Endothelial cell of umbilical vein (primary cell): Measurements from ENCODE around the gene ZNF471. TPM values are rescaled to one million over a fixed set of nuclear protein-coding genes. Genes with fewer than 3 reads are reported as not detected.

Source experiments
- BruUV-seq: library from RNA; stranded (reverse); fragments of 400-500 nt; replicated peaks from 2 replicates; lab custom pipeline; 2021; lab: Mats Ljungman, UMichigan
- CTCF ChIA-PET: fragments of 300-600, 350-600 bp; sonication (Branson Sonifier 250); formaldehyde crosslinking; loops from one replicate; lab custom pipeline; 2021; ENCODE audit warnings: antibody characterized with exemption, inconsistent platforms; lab: Charles Lee
- POLR2A ChIA-PET: fragments of 300-600, 350-600 bp; sonication (Branson Sonifier 250); formaldehyde crosslinking; loops from one replicate; lab custom pipeline; 2021; ENCODE audit warnings: antibody characterized with exemption, inconsistent platforms; lab: Charles Lee
- DNase-seq: peaks from one replicate; pipeline ENCODE4 v3.0.0-alpha.2; 2011; ENCODE audit warnings: low read depth, low spot score
- FAIRE-seq: peaks from 2 replicates; lab custom pipeline; 2011; peaks lifted over from hg19 to GRCh38; lab: Jason Lieb, UNC
- H2AFZ ChIP-seq: 2 replicates; pipeline ENCODE4 v1.6.0; 2012; ENCODE audit warnings: low read depth, low read length, control low read depth, inconsistent platforms
- H3K27ac ChIP-seq: 2 replicates; pipeline ENCODE4 v1.5.1; 2011; ENCODE audit warnings: low read depth, mild to moderate bottlenecking, control low read depth, low read length, moderate library complexity; ENCODE audit not compliant: insufficient read depth
- H3K27me3 ChIP-seq, 2 experiments: 2 replicates each; pipeline versions ENCODE4 v1.6.0 to v1.6.1; 2011; ENCODE audit warnings: low read length in 2 of 2, mixed read lengths in 1 of 2; ENCODE audit not compliant: control insufficient read depth in 2 of 2, insufficient read depth in 2 of 2
- H3K36me3 ChIP-seq, 2 experiments: 2 replicates in 1 of 2; 3 replicates in 1 of 2; pipeline ENCODE4 v1.5.1; 2011; ENCODE audit warnings: low read length in 2 of 2, mild to moderate bottlenecking in 1 of 2, moderate library complexity in 1 of 2; ENCODE audit not compliant: control insufficient read depth in 2 of 2, insufficient read depth in 2 of 2; ENCODE audit errors: extremely low read depth in 1 of 2
- H3K4me1 ChIP-seq: 3 replicates; pipeline ENCODE4 v1.5.1; 2011; ENCODE audit warnings: mild to moderate bottlenecking, low read length; ENCODE audit not compliant: control insufficient read depth, insufficient read depth; ENCODE audit errors: extremely low read depth
- H3K4me2 ChIP-seq: 2 replicates; pipeline ENCODE4 v1.6.1; 2011; ENCODE audit warnings: low read length, control low read depth, mixed read lengths; ENCODE audit not compliant: insufficient read depth
- H3K4me3 ChIP-seq, 3 experiments: fragments of 200-600 bp in 1 of 3; sonication (generic), shearing (Covaris generic) in 1 of 3; replicated peaks in 1 of 3; 2 replicates each; pipeline ENCODE4 v1.5.1; 2011 to 2016; ENCODE audit warnings: control low read depth in 3 of 3, low read length in 3 of 3, mild to moderate bottlenecking in 2 of 3, inconsistent platforms in 1 of 3, low read depth in 1 of 3, moderate library complexity in 1 of 3; ENCODE audit not compliant: insufficient read depth in 1 of 3
- H3K79me2 ChIP-seq: 2 replicates; pipeline ENCODE4 v1.6.0; 2012; ENCODE audit warnings: low read length, inconsistent platforms; ENCODE audit not compliant: control insufficient read depth, insufficient read depth
- H3K9ac ChIP-seq: replicated peaks from 2 replicates; pipeline ENCODE3; 2011; ENCODE audit warnings: low read length, control low read depth; ENCODE audit not compliant: insufficient read depth; ENCODE audit errors: extremely low read depth
- H3K9me1 ChIP-seq: replicated peaks from 3 replicates; pipeline ENCODE4 v1.6.0; 2011; ENCODE audit warnings: mild to moderate bottlenecking, low read length; ENCODE audit not compliant: control insufficient read depth, insufficient read depth; ENCODE audit errors: extremely low read depth
- H3K9me3 ChIP-seq: replicated peaks from 2 replicates; pipeline ENCODE4 v1.5.1; 2012; ENCODE audit warnings: low read length, inconsistent platforms; ENCODE audit not compliant: control insufficient read depth, insufficient read depth
- H4K20me1 ChIP-seq: replicated peaks from 2 replicates; pipeline ENCODE3; 2011; ENCODE audit warnings: mild to moderate bottlenecking, low read length; ENCODE audit not compliant: control insufficient read depth, insufficient read depth; ENCODE audit errors: extremely low read depth
- EZH2 ChIP-seq: IDR thresholded peaks from 2 replicates; pipeline ENCODE4 v1.6.1; 2012; ENCODE audit warnings: borderline replicate concordance, low read depth, mild to moderate bottlenecking, moderate library complexity, low read length, inconsistent platforms; ENCODE audit not compliant: severe bottlenecking
- FOS ChIP-seq: IDR thresholded peaks from 2 replicates; pipeline ENCODE4 v1.6.1; 2011; ENCODE audit warnings: mild to moderate bottlenecking, low read length, moderate library complexity, borderline replicate concordance; ENCODE audit not compliant: insufficient read depth
- GATA2 ChIP-seq: IDR thresholded peaks from 2 replicates; pipeline ENCODE4 v1.7.0; 2011; ENCODE audit warnings: low read depth, mild to moderate bottlenecking, moderate library complexity, mixed read lengths, low read length; ENCODE audit not compliant: insufficient read length, insufficient read depth
- JUN ChIP-seq: IDR thresholded peaks from 2 replicates; pipeline ENCODE4 v1.6.1; 2011; ENCODE audit warnings: borderline replicate concordance, low read depth; ENCODE audit not compliant: insufficient read length, insufficient read depth
- MYC ChIP-seq: IDR thresholded peaks from one replicate; pipeline ENCODE4 v1.6.1; 2011; ENCODE audit warnings: mild to moderate bottlenecking, low read depth, low read length
- POLR2A ChIP-seq: IDR thresholded peaks from 2 replicates; pipeline ENCODE4 v1.6.1; 2012; ENCODE audit warnings: low read depth, mild to moderate bottlenecking, control low read depth, low read length
- POLR2AphosphoS5 ChIP-seq: IDR thresholded peaks from 2 replicates; pipeline ENCODE4 v1.6.1; 2012; ENCODE audit warnings: low read depth, mild to moderate bottlenecking, control low read depth, low read length, moderate library complexity; ENCODE audit not compliant: insufficient read depth
- dilution Hi-C: fragments of 300-500 bp; cut with MboI; formaldehyde crosslinking; loops from one replicate; pipeline ENCODE4 v1.15.0; 2019; ENCODE audit warnings: low sequenced_read_pairs; ENCODE audit not compliant: extremely low pct_ligation_motif_present
- intact Hi-C: fragments of 100-400 bp; cut with micrococcal nuclease; formaldehyde crosslinking; loops from one replicate; pipeline ENCODE4 v1.10.0; 2022
- polyA plus RNA-seq, 4 experiments: library from polyadenylated mRNA; depleted of rRNA in 3 of 4; stranded (reverse) in 3 of 4; unstranded in 1 of 4; fragments of >200 nt; gene quantifications; 2 replicates each; pipeline versions ENCODE4 v1.2.1 to v1.2.3, GENCODE V29; 2011 to 2012; ENCODE audit warnings: missing spikeins in 1 of 4
- total RNA-seq: library from RNA; stranded (reverse); gene quantifications from 2 replicates; pipeline ENCODE4 v1.2.3, GENCODE V29; 2021
- TF ChIP-seq, protein P1 (sequence below): IDR thresholded peaks from 2 replicates; pipeline ENCODE4 v1.6.1; 2011; ENCODE audit not compliant: insufficient read depth, insufficient read length
- TF ChIP-seq, protein P2 (sequence below), 2 donors: IDR thresholded peaks; 1 replicate in 1 of 2; 2 replicates in 1 of 2; pipeline ENCODE4 v1.5.1; 2011; ENCODE audit warnings: low read length in 2 of 2, mild to moderate bottlenecking in 2 of 2, moderate library complexity in 2 of 2, control low read depth in 1 of 2, inconsistent platforms in 1 of 2, low read depth in 1 of 2; ENCODE audit not compliant: insufficient read depth in 1 of 2; ENCODE audit errors: extremely low read depth in 1 of 2

The ZNF471 gene
- total and polyA plus RNA-seq, 2 donors (not counting 3 experiments of a cell fraction or from before 2014, with no cell fraction given) = 0.92 to 3.1 TPM

DNA sequence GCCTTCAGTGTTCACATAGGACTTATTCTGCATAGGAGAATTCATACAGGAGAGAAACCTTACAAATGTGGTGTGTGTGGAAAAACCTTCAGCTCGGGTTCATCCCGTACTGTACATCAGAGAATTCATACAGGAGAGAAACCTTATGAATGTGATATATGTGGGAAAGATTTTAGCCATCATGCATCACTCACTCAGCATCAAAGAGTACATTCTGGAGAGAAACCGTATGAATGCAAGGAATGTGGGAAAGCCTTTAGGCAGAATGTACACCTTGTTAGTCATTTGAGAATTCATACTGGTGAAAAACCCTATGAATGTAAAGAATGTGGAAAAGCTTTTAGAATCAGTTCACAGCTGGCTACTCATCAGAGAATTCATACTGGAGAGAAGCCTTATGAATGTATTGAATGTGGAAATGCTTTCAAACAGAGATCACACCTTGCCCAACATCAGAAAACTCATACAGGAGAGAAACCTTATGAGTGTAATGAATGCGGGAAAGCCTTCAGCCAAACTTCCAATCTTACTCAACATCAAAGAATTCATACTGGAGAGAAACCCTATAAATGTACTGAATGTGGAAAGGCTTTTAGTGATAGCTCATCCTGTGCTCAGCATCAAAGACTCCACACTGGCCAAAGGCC, 17.7 kb downstream of the ZNF471 start:
- H3K27ac ChIP-seq = no peak overlapping the region
- H3K9ac ChIP-seq = no peak overlapping the region
- no peak overlapping the region for H2AFZ ChIP-seq
- dilution Hi-C loops (no loop called here), intact Hi-C loops (no loop called here)
- H3K4me1 ChIP-seq = no peaks in the 10 kb centered on the region
- no peaks in the 10 kb centered on the region for H3K79me2 ChIP-seq
- H3K36me3 ChIP-seq = no peaks in the 10 kb centered on the region
- FAIRE-seq (no peak), DNase-seq (no peak)
- H3K4me2 ChIP-seq = no peak overlapping the region
- H3K9me1 ChIP-seq = no peaks in the 10 kb centered on the region
- no peak overlapping the region for H3K4me3 ChIP-seq
- no TSS peak for BruUV-seq
- ChIA-PET POLR2A (no interaction called here), CTCF (no interaction called here)
- no peaks in the 10 kb centered on the region for H3K27me3 ChIP-seq
- peaks cover 22% of the 10 kb centered on the region for H3K9me3 ChIP-seq
- no peaks in the 10 kb centered on the region for H4K20me1 ChIP-seq
- no peak for TF ChIP-seq POLR2A
- TF ChIP-seq FOS = no peak
- no peak for TF ChIP-seq GATA2
- TF ChIP-seq MYC = no peak
- TF ChIP-seq, protein P1, sequence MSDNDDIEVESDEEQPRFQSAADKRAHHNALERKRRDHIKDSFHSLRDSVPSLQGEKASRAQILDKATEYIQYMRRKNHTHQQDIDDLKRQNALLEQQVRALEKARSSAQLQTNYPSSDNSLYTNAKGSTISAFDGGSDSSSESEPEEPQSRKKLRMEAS = no peak
- no peak for TF ChIP-seq EZH2
- TF ChIP-seq, protein P2, sequence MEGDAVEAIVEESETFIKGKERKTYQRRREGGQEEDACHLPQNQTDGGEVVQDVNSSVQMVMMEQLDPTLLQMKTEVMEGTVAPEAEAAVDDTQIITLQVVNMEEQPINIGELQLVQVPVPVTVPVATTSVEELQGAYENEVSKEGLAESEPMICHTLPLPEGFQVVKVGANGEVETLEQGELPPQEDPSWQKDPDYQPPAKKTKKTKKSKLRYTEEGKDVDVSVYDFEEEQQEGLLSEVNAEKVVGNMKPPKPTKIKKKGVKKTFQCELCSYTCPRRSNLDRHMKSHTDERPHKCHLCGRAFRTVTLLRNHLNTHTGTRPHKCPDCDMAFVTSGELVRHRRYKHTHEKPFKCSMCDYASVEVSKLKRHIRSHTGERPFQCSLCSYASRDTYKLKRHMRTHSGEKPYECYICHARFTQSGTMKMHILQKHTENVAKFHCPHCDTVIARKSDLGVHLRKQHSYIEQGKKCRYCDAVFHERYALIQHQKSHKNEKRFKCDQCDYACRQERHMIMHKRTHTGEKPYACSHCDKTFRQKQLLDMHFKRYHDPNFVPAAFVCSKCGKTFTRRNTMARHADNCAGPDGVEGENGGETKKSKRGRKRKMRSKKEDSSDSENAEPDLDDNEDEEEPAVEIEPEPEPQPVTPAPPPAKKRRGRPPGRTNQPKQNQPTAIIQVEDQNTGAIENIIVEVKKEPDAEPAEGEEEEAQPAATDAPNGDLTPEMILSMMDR (IDR thresholded peaks at IDR 0.05; ENCODE audit: extremely low read depth in 1 of 2, insufficient read depth in 1 of 2, low read depth in 1 of 2, low read length in 2 of 2) = no peak
- TF ChIP-seq POLR2AphosphoS5 = no peak
- no peak for TF ChIP-seq JUN
